Stimulated activated CD4-positive, alpha-beta T cell treated with anti-CD3 and anti-CD28 coated beads, TNF-alpha, amount 100 ng/mL, for 24 hours (primary cell): Measurements from ENCODE around the gene PPP2R1A.

Experiments
- DNase-seq, 3 experiments: peaks; one replicate each; pipeline ENCODE4 v3.0.0-alpha.2; 2020; ENCODE audit warnings: low read depth in 3 of 3

PPP2R1A gene

GRCh38 chr19:52189735-52190486 lies at the start of gene PPP2R1A:
TSS of gene PPP2R1A (plus strand) at chr19:52190052. CDS start at chr19:52190097, 45 bp downstream.
- DNase-seq = peak; percentile 95 to 97 (median 96)

GRCh38 chr19:52141203-52141602 lies 48.6 kb upstream of the PPP2R1A start:
- DNase-seq = no peak

DNA sequence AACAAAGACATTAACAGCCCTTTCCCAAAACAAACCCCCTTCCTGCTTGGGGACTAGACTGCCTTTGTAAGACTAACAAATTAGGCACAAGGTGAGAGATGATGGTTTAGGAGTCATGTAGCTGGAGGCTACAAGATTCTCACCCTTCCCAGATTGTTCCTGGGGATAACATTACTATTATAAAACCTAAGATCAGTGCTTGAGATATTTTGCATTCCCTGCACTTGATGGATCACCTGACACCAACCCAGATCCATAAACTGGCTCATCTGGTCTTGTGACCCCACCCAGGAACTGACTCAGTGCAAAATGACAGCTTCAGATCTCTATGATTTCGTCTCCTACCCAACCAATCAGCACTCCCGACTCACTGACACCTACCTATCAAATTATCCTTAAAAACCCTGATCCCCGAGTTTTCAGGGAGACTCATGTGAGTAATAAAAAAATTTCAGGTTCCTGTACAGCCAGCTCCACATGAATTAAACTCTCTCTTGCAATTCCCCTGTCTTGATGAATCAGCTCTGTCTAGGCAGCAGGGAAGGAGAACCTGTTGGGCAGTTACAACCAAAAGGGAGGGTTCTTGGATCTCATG lies 47.8 kb upstream of the PPP2R1A start:
- no peak for DNase-seq

DNA sequence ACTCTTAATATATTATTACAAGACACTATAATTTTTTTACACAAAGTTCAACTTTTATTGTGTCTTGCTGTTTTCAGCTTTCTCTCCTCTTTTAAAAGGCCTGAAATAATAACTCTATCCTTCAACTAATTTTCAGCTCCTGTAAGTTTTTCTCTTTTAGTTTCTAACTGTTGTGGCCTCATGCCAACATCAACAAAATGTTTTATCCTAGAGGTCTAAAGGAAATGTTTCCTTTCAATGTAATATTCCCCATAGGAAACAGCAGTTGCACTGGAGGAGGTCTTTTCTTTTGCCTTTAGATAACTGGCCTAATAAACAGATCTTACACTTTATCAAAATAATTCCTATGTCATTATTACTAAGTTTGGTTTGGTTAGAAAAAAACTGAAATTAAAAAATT lies 41.6 kb upstream of the PPP2R1A start:
- DNase-seq = no peak

GRCh38 chr19:52155596-52156359 lies 34.1 kb upstream of the PPP2R1A start:
- no peak for DNase-seq

- no peak for DNase-seq
These were observed 19.5 kb upstream of the PPP2R1A start for GRCh38 chr19:52170304-52170703.

- DNase-seq = no peak
These were observed 19.0 kb upstream of the PPP2R1A start for GRCh38 chr19:52170863-52171320.

- DNase-seq = peak; percentile 79 to 90 (median 81)
These were observed 18.3 kb upstream of the PPP2R1A start, which contains the start of gene ZNF836 for GRCh38 chr19:52171321-52172169. TSS of gene ZNF836 (minus strand) at chr19:52171621. CDS start at chr19:52168072, 3,549 bp downstream.

- DNase-seq = no peak
These were observed 17.5 kb upstream of the PPP2R1A start for GRCh38 chr19:52172347-52172746.

DNA sequence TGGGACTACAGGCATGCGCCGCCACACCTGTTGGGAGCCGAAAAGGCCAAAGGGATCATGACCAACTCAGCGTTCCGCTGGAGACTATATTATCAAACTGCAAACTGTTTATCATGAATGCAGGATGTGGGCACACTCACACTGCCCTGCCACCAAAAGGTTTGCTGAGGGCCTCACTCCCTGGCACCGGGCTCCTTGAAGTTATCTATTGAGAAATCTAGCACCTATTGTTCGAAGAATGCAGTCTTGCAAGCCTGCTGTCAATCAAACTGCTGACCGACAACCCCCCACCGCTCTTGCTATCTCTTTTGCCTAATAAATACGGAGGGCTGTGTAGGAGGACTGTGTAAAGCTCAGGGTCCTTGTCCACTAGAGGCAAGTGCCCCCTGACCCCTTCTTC lies 13.3 kb upstream of the PPP2R1A start:
- no peak for DNase-seq

- no peak for DNase-seq
These were observed 2.4 kb upstream of the PPP2R1A start for GRCh38 chr19:52187407-52187806.

GRCh38 chr19:52188822-52189734 lies 774 bp upstream of the PPP2R1A start:
- DNase-seq = peak in 2 of 3 experiments; percentile 4 to 95

DNA sequence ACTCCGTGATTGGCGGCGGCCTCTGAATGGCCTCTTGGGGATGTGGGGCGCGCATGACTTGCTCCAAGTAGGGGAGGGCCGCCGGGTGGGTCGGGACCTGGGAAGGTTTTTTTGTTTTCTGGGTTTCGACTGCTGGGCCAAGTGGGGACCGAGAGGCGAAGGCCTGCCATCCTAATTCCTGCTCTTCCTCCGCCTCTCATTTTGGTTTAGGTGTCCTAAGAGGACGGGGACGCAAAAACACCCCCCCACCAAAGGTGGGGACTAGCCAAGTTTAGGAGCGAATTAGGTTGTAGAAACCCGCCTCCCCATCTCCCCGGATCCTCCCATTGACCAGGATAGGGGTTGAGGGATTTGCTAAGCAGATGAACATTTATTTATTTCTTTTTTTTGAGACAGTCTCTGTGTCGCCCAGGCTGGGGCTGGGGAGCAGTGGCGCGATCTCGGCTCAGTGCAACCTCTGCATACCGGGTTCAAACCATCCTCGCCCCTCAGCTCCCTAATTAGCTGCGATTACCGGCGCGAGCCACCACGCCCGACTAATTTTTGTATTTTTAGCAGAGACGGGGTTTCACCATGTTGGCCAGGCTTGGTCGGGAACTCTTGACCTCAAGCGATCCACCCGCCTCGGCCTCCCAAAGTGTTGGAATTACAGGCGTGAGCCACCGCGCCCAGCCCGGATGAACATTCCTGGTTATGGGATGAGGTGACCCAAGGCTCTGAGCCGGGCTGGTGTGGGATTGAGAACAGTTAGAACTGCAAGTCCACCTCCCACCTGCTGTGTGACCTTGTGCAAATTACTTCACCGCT lies 838 bp downstream of the PPP2R1A start:
- DNase-seq = no peak

- DNase-seq = no peak
These were observed 1.5 kb downstream of the PPP2R1A start for GRCh38 chr19:52191389-52191788.

DNA sequence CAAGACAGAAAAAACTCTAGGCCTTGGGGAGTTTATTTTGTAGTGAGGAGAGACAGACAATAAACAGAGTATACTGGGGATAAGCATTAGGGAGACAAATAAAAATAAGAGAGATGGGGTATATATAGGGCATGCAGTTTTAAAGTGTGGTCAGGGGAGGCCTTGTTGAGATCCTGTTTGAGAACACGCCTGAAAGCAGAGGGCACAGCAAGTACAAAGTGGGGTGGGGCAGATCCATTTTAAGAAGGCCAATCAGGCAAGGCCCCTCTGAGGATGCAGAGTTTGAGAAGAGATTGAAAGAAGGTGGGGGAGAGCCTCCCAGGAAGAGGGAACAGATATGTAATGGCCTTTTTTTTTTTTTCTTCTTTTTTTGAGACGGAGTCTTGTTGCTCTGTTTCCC lies 2.1 kb downstream of the PPP2R1A start:
- no peak for DNase-seq

GRCh38 chr19:52196256-52196967 lies 6.6 kb downstream of the PPP2R1A start:
- no peak for DNase-seq

- no peak for DNase-seq
These were observed 8.1 kb downstream of the PPP2R1A start for GRCh38 chr19:52197964-52198363.

DNA sequence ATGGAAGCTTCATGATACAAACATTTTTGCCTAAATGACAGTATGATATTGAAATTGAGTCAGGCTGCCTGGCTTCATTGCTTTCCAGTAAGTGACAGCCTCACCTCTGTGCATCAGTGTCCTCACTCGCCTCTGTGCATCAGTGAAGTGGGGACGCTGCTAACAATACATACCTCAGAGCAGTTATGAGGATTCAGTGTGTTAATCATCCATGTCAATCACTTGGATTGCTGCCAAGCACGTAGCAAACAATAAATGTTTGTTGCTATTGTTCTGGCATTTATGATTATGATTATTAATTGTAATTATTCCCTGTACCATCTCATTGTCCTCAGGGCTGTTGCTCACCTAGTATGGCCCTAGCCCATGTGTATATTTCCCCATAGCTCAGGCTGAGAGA lies 8.8 kb downstream of the PPP2R1A start:
- no peak for DNase-seq

GRCh38 chr19:52200044-52200443 lies 10.2 kb downstream of the PPP2R1A start:
- no peak for DNase-seq
